ENCODE data around the gene EEFSEC. TPM values are rescaled to one million over a fixed set of nuclear protein-coding genes. Genes with fewer than 3 reads are reported as not detected.

The EEFSEC gene
- total and polyA plus RNA-seq, 4 donors: 9.8 to 20.1 (median 11.6) TPM

- no peak for DNase-seq
- Histone ChIP-seq H3K4me1 (ENCODE audit: control insufficient read depth in 5 of 5, insufficient read depth in 5 of 5, low read length in 5 of 5) (peaks cover 0 to 45% (median 18%) of the 10 kb centered on the region in 5 donors), H3K4me3 (no peak overlapping the region), H3K36me3 (ENCODE audit: control insufficient read depth in 4 of 4, insufficient read depth in 4 of 4, low read length in 4 of 4) (peaks cover 0 to 1% (median 0%) of the 10 kb centered on the region in 4 donors), H3K27ac (ENCODE audit: low read depth in 1 of 2, low read length in 1 of 2) (no peak overlapping the region), H3K27me3 (ENCODE audit: control insufficient read depth in 3 of 3, insufficient read depth in 3 of 3, low read length in 2 of 3) (no peaks in the 10 kb centered on the region), H3K9me3 (ENCODE audit: control insufficient read depth in 4 of 4, insufficient read depth in 3 of 4, low read length in 3 of 4) (no peaks in the 10 kb centered on the region), H3K9ac (ENCODE audit: insufficient read depth in 1 of 2, low read length in 2 of 2) (no peak overlapping the region)
- ATAC-seq (ENCODE audit: insufficient read depth, low FRiP score): no peak
- TF ChIP-seq, protein P1, sequence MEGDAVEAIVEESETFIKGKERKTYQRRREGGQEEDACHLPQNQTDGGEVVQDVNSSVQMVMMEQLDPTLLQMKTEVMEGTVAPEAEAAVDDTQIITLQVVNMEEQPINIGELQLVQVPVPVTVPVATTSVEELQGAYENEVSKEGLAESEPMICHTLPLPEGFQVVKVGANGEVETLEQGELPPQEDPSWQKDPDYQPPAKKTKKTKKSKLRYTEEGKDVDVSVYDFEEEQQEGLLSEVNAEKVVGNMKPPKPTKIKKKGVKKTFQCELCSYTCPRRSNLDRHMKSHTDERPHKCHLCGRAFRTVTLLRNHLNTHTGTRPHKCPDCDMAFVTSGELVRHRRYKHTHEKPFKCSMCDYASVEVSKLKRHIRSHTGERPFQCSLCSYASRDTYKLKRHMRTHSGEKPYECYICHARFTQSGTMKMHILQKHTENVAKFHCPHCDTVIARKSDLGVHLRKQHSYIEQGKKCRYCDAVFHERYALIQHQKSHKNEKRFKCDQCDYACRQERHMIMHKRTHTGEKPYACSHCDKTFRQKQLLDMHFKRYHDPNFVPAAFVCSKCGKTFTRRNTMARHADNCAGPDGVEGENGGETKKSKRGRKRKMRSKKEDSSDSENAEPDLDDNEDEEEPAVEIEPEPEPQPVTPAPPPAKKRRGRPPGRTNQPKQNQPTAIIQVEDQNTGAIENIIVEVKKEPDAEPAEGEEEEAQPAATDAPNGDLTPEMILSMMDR (IDR thresholded peaks at IDR 0.05; ENCODE audit: control extremely low read depth, extremely low read depth): no peak
- WGBS, 2 donors: 80 to 85% methylated on average over 4 of the region's 4 CpGs
Measured at GRCh38 chr3:128196647-128197046, 43.4 kb downstream of the EEFSEC start.

- peaks cover 0 to 45% (median 18%) of the 10 kb centered on the region in 5 donors for H3K4me1 ChIP-seq (ENCODE audit: control insufficient read depth in 5 of 5, insufficient read depth in 5 of 5, low read length in 5 of 5)
- H3K27ac ChIP-seq (ENCODE audit: low read depth in 1 of 2, low read length in 1 of 2): no peak overlapping the region
- peaks cover 0 to 1% (median 0%) of the 10 kb centered on the region in 4 donors for H3K36me3 ChIP-seq (ENCODE audit: control insufficient read depth in 4 of 4, insufficient read depth in 4 of 4, low read length in 4 of 4)
- no peak overlapping the region for H3K4me3 ChIP-seq
- no peak overlapping the region for H3K9ac ChIP-seq (ENCODE audit: insufficient read depth in 1 of 2, low read length in 2 of 2)
- WGBS, 2 donors: 92 to 96% methylated on average over 7 of the region's 7 CpGs
- DNase-seq: no peak
- H3K27me3 ChIP-seq (ENCODE audit: control insufficient read depth in 3 of 3, insufficient read depth in 3 of 3, low read length in 2 of 3): no peaks in the 10 kb centered on the region
- no peaks in the 10 kb centered on the region for H3K9me3 ChIP-seq (ENCODE audit: control insufficient read depth in 4 of 4, insufficient read depth in 3 of 4, low read length in 3 of 4)
- ATAC-seq (ENCODE audit: insufficient read depth, low FRiP score): no peak
- TF ChIP-seq, protein P1 (IDR thresholded peaks at IDR 0.05; ENCODE audit: control extremely low read depth, extremely low read depth): no peak
Measured at GRCh38 chr3:128197855-128198254, 44.6 kb downstream of the EEFSEC start.

DNA sequence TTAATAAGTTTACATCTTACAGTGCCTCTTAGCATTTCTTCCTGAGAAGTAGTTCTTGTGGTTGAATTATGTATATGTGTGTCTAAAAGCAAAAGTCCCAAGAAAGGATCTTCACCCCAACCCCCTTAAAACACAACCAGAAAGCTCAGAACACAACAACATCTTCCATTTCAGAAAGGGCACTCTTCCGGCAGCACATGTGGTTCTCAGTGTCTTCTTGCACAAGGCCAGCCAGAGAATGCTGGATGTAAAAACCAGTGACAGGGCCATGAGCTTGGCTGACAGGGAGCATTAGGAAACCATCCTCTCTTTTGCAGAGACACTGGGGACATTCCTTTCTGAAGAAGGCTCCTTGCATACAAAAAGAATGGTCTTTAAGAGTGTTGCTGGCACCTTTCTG is 45.0 kb downstream of the EEFSEC start:
- Histone ChIP-seq H3K36me3 (ENCODE audit: control insufficient read depth in 4 of 4, insufficient read depth in 4 of 4, low read length in 4 of 4) (peaks cover 0 to 1% (median 0%) of the 10 kb centered on the region in 4 donors), H3K9me3 (ENCODE audit: control insufficient read depth in 4 of 4, insufficient read depth in 3 of 4, low read length in 3 of 4) (no peaks in the 10 kb centered on the region), H3K27ac (ENCODE audit: low read depth in 1 of 2, low read length in 1 of 2) (no peak overlapping the region), H3K27me3 (ENCODE audit: control insufficient read depth in 3 of 3, insufficient read depth in 3 of 3, low read length in 2 of 3) (no peaks in the 10 kb centered on the region), H3K4me3 (no peak overlapping the region), H3K4me1 (ENCODE audit: control insufficient read depth in 5 of 5, insufficient read depth in 5 of 5, low read length in 5 of 5) (peaks cover 0 to 42% (median 18%) of the 10 kb centered on the region in 5 donors), H3K9ac (ENCODE audit: insufficient read depth in 1 of 2, low read length in 2 of 2) (no peak overlapping the region)
- TF ChIP-seq, protein P1 (IDR thresholded peaks at IDR 0.05; ENCODE audit: control extremely low read depth, extremely low read depth): no peak
- no peak for DNase-seq
- WGBS, 2 donors: 73 to 91% methylated on average over 1 of the region's 1 CpG
- ATAC-seq (ENCODE audit: insufficient read depth, low FRiP score): no peak

DNA sequence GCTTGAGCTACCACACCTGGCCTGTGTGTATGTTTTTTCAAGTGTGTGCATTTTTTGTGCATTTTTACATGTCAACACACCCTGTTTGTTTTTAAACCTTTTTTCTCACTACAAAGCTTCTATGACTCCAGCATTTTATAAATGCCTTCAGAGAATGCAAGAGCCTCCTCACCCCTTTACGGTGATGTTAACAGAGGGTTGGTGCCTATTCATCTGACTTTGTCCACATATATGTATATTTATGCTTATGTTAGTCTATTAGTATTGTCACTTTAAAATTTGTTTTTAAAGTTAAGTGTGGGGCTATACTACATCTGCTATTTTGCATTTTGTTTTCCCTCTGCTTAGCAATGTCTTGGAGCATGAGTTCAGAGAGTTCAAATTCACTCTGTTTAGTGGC is 45.8 kb downstream of the EEFSEC start:
- H3K9me3 ChIP-seq (ENCODE audit: control insufficient read depth in 4 of 4, insufficient read depth in 3 of 4, low read length in 3 of 4): no peaks in the 10 kb centered on the region
- ATAC-seq (ENCODE audit: insufficient read depth, low FRiP score) (no peak), DNase-seq (no peak)
- WGBS, 2 donors: 99 to 100% methylated on average over 1 of the region's 1 CpG
- H3K27ac ChIP-seq (ENCODE audit: low read depth in 1 of 2, low read length in 1 of 2): no peak overlapping the region
- peaks cover 0 to 35% (median 10%) of the 10 kb centered on the region in 5 donors for H3K4me1 ChIP-seq (ENCODE audit: control insufficient read depth in 5 of 5, insufficient read depth in 5 of 5, low read length in 5 of 5)
- TF ChIP-seq, protein P1 (IDR thresholded peaks at IDR 0.05; ENCODE audit: control extremely low read depth, extremely low read depth): no peak
- no peaks in the 10 kb centered on the region for H3K27me3 ChIP-seq (ENCODE audit: control insufficient read depth in 3 of 3, insufficient read depth in 3 of 3, low read length in 2 of 3)
- H3K4me3 ChIP-seq: no peak overlapping the region
- H3K36me3 ChIP-seq (ENCODE audit: control insufficient read depth in 4 of 4, insufficient read depth in 4 of 4, low read length in 4 of 4): peaks cover 0 to 1% (median 0%) of the 10 kb centered on the region in 4 donors
- no peak overlapping the region for H3K9ac ChIP-seq (ENCODE audit: insufficient read depth in 1 of 2, low read length in 2 of 2)

Data from lung (tissue), 12 donors.